ENCODE measurements around the gene DAW1.

DNA sequence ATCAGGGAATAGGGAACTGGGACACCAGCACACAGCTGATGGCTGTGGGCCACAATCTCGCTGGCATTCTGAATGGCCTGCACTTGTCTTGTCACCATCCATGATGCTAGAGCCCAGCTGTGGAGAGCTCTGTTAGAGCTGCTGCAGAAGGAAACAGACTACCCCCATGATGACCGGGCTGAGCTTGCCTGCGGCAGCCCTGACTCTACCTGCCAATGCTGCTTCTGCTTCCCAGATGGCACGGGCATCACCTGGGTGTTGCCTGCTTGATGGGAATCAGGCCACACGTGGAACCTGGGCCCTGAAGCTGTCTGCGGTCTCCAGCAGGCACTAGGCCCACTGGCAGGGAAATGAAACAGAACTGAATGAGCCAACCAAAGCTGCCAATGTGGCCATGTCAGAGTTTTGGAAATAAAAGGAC, 11.2 kb upstream of the DAW1 start:
- TF ChIP-seq, protein P1, sequence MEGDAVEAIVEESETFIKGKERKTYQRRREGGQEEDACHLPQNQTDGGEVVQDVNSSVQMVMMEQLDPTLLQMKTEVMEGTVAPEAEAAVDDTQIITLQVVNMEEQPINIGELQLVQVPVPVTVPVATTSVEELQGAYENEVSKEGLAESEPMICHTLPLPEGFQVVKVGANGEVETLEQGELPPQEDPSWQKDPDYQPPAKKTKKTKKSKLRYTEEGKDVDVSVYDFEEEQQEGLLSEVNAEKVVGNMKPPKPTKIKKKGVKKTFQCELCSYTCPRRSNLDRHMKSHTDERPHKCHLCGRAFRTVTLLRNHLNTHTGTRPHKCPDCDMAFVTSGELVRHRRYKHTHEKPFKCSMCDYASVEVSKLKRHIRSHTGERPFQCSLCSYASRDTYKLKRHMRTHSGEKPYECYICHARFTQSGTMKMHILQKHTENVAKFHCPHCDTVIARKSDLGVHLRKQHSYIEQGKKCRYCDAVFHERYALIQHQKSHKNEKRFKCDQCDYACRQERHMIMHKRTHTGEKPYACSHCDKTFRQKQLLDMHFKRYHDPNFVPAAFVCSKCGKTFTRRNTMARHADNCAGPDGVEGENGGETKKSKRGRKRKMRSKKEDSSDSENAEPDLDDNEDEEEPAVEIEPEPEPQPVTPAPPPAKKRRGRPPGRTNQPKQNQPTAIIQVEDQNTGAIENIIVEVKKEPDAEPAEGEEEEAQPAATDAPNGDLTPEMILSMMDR (IDR thresholded peaks at IDR 0.05): no peak
- no peak for TF ChIP-seq POLR2A (IDR thresholded peaks at IDR 0.05)

All from testis (tissue), 2 donors.